HG03565 (cell line): Measurements from ENCODE around the gene DGKB.

ENCODE experiments used
- ATAC-seq: cut with Tn5 transposase; IDR thresholded peaks from one replicate; pipeline ENCODE4 v1.9.1; 2021; ENCODE audit warnings: mild to moderate bottlenecking, moderate library complexity; ENCODE audit not compliant: unreplicated experiment

DGKB gene

DNA sequence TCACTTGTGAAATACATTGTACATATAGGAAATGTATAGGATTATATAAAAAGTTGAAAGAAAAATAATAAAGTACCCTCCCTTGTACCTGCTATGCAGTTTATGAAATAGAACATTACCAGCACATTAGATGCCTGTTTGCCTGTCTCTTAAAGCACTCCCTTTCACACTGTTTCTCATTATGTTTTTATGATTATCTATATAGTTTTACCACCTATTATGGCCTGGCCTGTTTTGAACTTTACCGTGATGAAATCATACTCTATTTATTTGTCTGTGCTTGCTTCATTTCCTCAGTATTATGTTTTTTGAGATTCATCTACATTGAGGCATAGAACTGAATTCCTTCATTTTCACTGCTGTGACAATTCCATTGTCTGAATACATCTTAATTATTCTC, 41.1 kb downstream of the DGKB start:
- ATAC-seq, result no peak

GRCh38 chr7:14859267-14859666, 43.3 kb downstream of the DGKB start:
- no peak for ATAC-seq

DNA sequence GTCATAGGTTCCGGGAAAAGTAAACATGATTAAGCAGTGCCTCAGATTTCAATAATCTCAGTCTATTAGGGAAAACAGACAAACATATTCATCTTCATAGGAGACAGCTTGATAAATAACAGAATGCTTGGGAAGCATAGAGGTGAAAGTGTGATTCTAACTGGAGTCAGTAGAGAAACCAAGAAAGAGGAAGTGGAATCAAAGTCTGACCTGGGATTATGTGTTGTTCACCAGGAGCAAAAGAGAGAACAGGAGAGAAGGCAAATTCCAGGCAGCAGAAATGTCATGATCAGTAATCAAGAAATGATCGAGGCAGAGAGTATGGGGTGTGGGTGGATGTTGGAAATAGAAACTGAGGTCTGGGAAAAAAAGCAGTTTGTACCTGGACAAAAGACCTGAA, 43.7 kb downstream of the DGKB start:
- ATAC-seq, result no peak

- no peak for ATAC-seq
Measured at GRCh38 chr7:14858410-14858809, 44.1 kb downstream of the DGKB start.

GRCh38 chr7:14855033-14855794, 47.3 kb downstream of the DGKB start:
- ATAC-seq, result no peak

DNA sequence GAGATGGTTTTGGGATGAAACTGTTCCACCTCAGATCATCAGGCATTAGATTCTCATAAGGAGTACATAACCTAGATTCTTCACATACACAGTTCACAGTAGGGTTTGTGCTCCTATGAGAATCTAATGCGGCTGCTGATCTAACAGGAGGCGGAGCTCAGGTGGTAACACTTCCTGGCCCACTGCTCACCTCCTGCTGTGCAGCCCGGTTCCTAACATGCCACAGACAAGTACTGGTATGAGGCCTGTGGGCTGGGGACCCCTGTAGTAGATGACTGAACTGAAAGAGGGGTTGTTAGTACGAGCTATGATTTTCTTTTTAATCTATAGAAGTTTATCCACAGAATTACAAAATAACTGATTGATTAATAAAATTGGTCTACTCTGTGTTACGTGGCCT, 48.1 kb downstream of the DGKB start:
- ATAC-seq, result no peak

DNA sequence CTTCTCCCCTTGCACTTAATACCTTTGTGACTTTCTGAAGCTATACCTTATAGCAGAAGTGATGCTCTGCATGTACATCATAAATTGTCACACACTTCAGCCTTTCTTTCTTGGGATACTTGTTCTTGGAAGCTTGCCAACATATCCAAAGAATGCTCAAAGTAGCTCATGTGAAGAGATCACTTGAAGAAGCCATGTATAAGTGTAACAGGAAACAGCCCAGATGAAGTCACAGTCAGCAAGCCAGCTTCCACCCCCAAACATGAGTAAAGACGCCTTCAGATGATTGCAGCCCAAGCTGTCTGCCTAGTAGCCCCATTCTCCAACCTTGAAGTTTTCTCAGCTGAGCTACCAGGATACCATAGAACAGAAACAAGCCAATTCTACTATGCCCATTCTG, 50.9 kb downstream of the DGKB start:
- no peak for ATAC-seq

GRCh38 chr7:14850039-14850438, 52.5 kb downstream of the DGKB start:
- ATAC-seq, result no peak

DNA sequence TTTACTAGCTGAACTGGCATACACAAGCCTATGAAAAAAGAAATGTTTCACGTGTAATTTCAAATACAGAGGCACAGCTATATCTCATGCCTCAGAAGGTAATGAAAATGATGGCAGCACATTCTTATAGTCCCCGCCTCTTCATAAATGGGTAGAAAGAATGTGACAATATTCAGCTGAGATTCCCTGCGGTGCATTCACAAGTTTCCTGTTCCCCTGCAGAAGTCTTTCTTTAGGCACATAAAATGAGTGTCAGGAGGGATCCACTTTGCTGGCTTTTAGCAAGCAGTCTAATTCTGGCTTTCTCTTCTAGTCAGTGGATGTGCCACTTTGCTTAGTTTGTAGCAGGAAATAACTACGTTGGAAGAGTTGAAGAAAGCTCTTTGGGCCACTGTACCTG, 56.1 kb downstream of the DGKB start:
- ATAC-seq, result no peak

- no peak for ATAC-seq
Measured at GRCh38 chr7:14843755-14844154, 58.8 kb downstream of the DGKB start.

- ATAC-seq, result no peak
Measured at GRCh38 chr7:14842523-14842922, 60.0 kb downstream of the DGKB start.

DNA sequence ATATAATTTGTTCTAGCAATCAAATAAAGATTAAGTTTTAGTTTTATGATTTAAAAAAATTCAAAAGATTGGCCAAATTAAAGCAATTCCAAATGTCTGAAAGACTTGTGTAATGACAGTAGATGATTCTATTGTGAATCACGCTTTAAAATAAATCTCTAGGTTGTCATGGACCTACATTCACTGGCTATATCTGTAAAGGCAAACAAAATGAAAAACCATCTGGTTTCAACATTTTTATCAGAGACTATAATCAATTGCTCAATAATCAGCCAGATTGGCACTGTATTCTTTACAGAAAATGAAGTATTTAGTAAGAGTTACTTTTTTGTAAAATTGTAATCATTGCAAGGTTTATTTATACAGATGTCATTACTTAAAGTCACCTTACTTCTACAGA, 60.7 kb downstream of the DGKB start:
- ATAC-seq, result no peak

GRCh38 chr7:14841086-14841485, 61.5 kb downstream of the DGKB start:
- no peak for ATAC-seq

GRCh38 chr7:14839307-14839706, 63.2 kb downstream of the DGKB start:
- no peak for ATAC-seq

GRCh38 chr7:14837216-14837615, 65.3 kb downstream of the DGKB start:
- ATAC-seq, result no peak

GRCh38 chr7:14836571-14837189, 65.9 kb downstream of the DGKB start:
- no peak for ATAC-seq

DNA sequence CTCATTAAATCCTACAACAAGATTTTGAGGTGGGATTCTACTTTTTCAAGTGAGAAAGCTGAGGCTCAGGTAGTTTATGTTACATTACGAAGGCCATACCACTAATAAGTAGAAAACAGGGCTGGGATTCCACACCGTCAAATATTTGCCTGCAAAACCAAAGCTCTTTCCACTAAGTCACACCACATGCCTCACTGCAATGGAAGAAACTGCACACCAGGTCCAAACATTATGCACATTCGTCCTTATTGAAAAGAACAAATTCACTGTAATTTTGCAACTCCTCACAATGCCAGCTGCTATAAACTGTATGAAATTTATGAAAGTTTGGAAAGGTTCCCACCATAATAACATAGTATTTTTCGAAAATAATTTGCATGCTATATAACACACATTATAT, 66.5 kb downstream of the DGKB start:
- no peak for ATAC-seq

DNA sequence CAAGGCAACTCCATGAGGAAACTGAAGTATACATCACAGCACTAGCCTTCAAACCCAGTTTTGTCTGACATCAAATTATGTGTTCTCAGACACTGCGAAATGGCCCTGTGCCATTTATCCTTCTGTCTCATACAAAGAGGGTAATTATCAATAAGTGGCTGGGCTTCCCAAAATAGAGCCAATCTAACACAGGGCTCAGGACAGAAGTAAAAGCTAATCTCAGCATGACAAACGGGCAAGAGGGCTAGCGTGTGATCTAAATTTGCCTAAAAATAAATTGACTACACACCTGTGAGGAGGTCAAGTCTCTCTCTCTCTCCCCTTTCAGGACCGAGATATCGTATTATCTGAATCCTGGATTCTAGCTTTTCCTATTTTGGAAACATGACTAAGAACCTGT, 67.2 kb downstream of the DGKB start:
- ATAC-seq, result no peak

DNA sequence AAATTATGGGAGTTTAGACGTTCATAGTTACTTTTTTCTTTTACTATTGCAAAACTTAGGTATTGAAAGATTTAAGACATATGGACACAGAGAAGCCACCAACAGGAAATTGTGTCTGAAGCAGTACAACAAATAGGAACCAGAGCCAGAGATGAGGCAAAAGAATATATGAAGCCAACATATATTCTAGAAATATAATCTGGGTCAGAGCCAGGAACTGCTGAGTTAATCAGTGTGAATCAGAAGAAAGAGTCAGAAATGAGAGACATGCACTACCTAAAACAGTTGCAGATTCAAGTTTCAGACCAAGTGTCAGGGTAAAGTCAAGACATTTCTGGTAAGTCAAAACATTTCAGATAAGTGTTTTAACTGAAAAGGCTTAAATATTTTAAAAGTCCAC, 67.7 kb downstream of the DGKB start:
- no peak for ATAC-seq

DNA sequence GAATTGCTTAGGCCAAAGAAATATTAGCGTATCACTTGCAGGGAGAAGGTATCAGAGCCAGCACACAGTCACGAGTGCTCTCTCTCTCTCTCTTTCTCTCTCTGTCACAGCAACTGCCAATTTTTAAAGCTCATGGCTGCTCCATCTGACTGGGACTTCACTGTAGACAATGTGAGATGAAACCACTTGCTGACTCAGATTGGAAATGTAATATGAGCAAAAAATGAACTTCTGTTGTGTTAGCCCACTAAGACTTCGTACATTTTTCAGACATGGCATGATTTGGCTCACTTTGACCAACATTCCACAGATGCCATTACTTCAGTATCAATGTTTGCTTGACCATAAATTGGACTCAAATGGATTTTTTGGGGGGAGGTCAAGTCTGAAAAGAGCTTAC, 68.1 kb downstream of the DGKB start:
- peak; percentile 55 for ATAC-seq

- no peak for ATAC-seq
Measured at GRCh38 chr7:14833707-14834106, 68.8 kb downstream of the DGKB start.

GRCh38 chr7:14828053-14828452, 74.5 kb downstream of the DGKB start:
- ATAC-seq, result no peak

DNA sequence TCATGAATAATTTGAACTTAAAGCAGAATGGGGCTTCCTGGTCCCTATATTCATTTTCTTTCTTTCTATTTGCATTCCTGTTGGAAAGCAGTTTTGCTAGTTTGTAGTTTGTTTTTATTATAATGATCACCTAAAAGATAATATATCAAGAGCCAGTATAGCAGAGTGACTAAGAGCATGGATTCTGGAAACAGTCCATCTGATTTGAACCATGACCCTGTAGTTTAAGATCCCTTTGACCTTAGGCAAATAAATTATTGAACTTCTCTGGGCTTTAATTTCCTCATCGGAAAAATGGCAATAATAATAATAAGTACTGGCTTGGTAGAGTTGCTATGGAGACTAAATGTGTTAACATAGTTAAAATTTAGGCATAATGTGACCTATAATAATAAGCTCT, 76.1 kb downstream of the DGKB start:
- no peak for ATAC-seq
